ENCODE data around the gene COL15A1. TPM values are rescaled to one million over a fixed set of nuclear protein-coding genes. Genes with fewer than 3 reads are reported as not detected.

Gene COL15A1
- total RNA-seq, 6 experiments from 2014 or later, result 0.07 to 0.58 (median 0.11) TPM; not detected in 2

- intact Hi-C loops (cut with DNase I), result no loop called here
- Histone ChIP-seq H3K36me3 (no peaks in the 10 kb centered on the region), H3K27ac (peak overlapping the region; percentile 57 to 86 (median 79)), H3K9me3 (no peaks in the 10 kb centered on the region), H3K4me3 (peak overlapping the region; percentile 77 to 87 (median 79)), H3K4me1 (peaks cover 0 to 14% (median 0%) of the 10 kb centered on the region in 4 donors), H3K27me3 (no peaks in the 10 kb centered on the region)
- peak in 1 of 4 donors; percentile 14 for TF ChIP-seq CTCF (IDR thresholded peaks at IDR 0.05)
- no peak for TF ChIP-seq POLR2A (IDR thresholded peaks at IDR 0.05)
- ATAC-seq, result peak; percentile 82 to 89 (median 84)
- DNase-seq, result peak; percentile 91 to 94 (median 92)
- 0% methylated on average over 4 of the region's 118 CpGs for WGBS (ENCODE audit: insufficient coverage, low coverage, low lambda C conversion rate, missing lambda C conversion rate)
Observed at GRCh38 chr9:99105152-99106043, 161.7 kb downstream of the COL15A1 start.

- peak overlapping the region in 2 of 3 donors; percentile 79 to 86 for H3K27ac ChIP-seq
- TF ChIP-seq CTCF (IDR thresholded peaks at IDR 0.05) (no peak), POLR2A (IDR thresholded peaks at IDR 0.05) (no peak)
- H3K4me1 ChIP-seq, result peaks cover 0 to 14% (median 0%) of the 10 kb centered on the region in 4 donors
- peak overlapping the region; percentile 77 to 87 (median 79) for H3K4me3 ChIP-seq
- H3K27me3 ChIP-seq, result no peaks in the 10 kb centered on the region
- no peaks in the 10 kb centered on the region for H3K36me3 ChIP-seq
- DNase-seq, result no peak
- no peaks in the 10 kb centered on the region for H3K9me3 ChIP-seq
- intact Hi-C loops (cut with DNase I), result no loop called here
- ATAC-seq, result no peak
- WGBS (ENCODE audit: insufficient coverage, low coverage, low lambda C conversion rate, missing lambda C conversion rate), result 4% methylated on average over 8 of the region's 9 CpGs
Observed at GRCh38 chr9:99106044-99106375, 162.3 kb downstream of the COL15A1 start.

GRCh38 chr9:99107421-99107820, 163.7 kb downstream of the COL15A1 start:
- H3K4me1 ChIP-seq, result peaks cover 0 to 21% (median 0%) of the 10 kb centered on the region in 4 donors
- H3K27me3 ChIP-seq, result no peaks in the 10 kb centered on the region
- no peak overlapping the region for H3K4me3 ChIP-seq
- intact Hi-C loops (cut with DNase I), result no loop called here
- ATAC-seq (no peak), DNase-seq (no peak)
- H3K27ac ChIP-seq, result no peak overlapping the region
- 63% methylated on average over 3 of the region's 3 CpGs for WGBS (ENCODE audit: insufficient coverage, low coverage, low lambda C conversion rate, missing lambda C conversion rate)
- no peaks in the 10 kb centered on the region for H3K9me3 ChIP-seq
- H3K36me3 ChIP-seq, result no peaks in the 10 kb centered on the region
- TF ChIP-seq POLR2A (IDR thresholded peaks at IDR 0.05) (no peak), CTCF (IDR thresholded peaks at IDR 0.05) (no peak)

GRCh38 chr9:99108131-99108530, 164.4 kb downstream of the COL15A1 start:
- intact Hi-C loops (cut with DNase I), result no loop called here
- no peaks in the 10 kb centered on the region for H3K36me3 ChIP-seq
- H3K4me3 ChIP-seq, result no peak overlapping the region
- TF ChIP-seq CTCF (IDR thresholded peaks at IDR 0.05) (no peak), POLR2A (IDR thresholded peaks at IDR 0.05) (no peak)
- ATAC-seq (no peak), DNase-seq (no peak)
- no peaks in the 10 kb centered on the region for H3K27me3 ChIP-seq
- no peak overlapping the region for H3K27ac ChIP-seq
- WGBS (ENCODE audit: insufficient coverage, low coverage, low lambda C conversion rate, missing lambda C conversion rate), result 73% methylated on average over 2 of the region's 2 CpGs
- H3K9me3 ChIP-seq, result no peaks in the 10 kb centered on the region
- peaks cover 0 to 21% (median 0%) of the 10 kb centered on the region in 4 donors for H3K4me1 ChIP-seq
